Mesangial cell (primary cell): Measurements from ENCODE around the gene SLC2A14. TPM values are rescaled to one million over a fixed set of nuclear protein-coding genes. Genes with fewer than 3 reads are reported as not detected.

Source experiments
- total RNA-seq: library from RNA; depleted of rRNA; stranded (reverse); fragments of >200 nt; gene quantifications from 2 replicates; pipeline ENCODE4 v1.2.3, GENCODE V29; 2015

The SLC2A14 gene
- total RNA-seq: not detected in 2 replicates

GRCh38 chr12:7872566-7873319 is at the start of gene SLC2A14:
Gene SLC2A14, minus strand, starts transcription at chr12:7872915. Its CDS starts 3,035 bp downstream, at chr12:7869880.

GRCh38 chr12:7788884-7789528 is 83.7 kb downstream of the SLC2A14 start, which contains the start of gene NANOG:
Gene NANOG, plus strand, starts transcription at chr12:7789402. Its CDS starts 213 bp downstream, at chr12:7789615.

Other genes with a start within 250 kb of the SLC2A14 start
- not detected in 2 replicates for gene APOBEC1, start 207.0 kb downstream of the SLC2A14 start, total RNA-seq
- not detected in 2 replicates for gene GDF3, start 177.1 kb downstream of the SLC2A14 start, total RNA-seq
- gene DPPA3, start 161.5 kb downstream of the SLC2A14 start, total RNA-seq: not detected in 2 replicates
- not detected in 2 replicates for gene CLEC4C, start 125.5 kb downstream of the SLC2A14 start, total RNA-seq
- not detected in 2 replicates for gene NANOGNB, start 107.7 kb downstream of the SLC2A14 start, total RNA-seq
- not detected in 2 replicates for gene NANOG, start 83.5 kb downstream of the SLC2A14 start, total RNA-seq
- 10.4 and 16.6 TPM in 2 replicates for gene SLC2A3, start 63.3 kb upstream of the SLC2A14 start, total RNA-seq
- gene FOXJ2, start 159.8 kb upstream of the SLC2A14 start, total RNA-seq: 10.4 and 12.2 TPM in 2 replicates
- gene C3AR1, start 193.4 kb upstream of the SLC2A14 start, total RNA-seq: 0.13 and 0.16 TPM in 2 replicates
- 25.5 and 26.9 TPM in 2 replicates for gene NECAP1, start 209.4 kb upstream of the SLC2A14 start, total RNA-seq